ENCODE data around the gene PPOX. TPM values are rescaled to one million over a fixed set of nuclear protein-coding genes. Genes with fewer than 3 reads are reported as not detected.

The PPOX gene
- total RNA-seq, 1 donor from 2014 or later, result 20.0 TPM

GRCh38 chr1:161128591-161129420 is 37.4 kb upstream of the PPOX start:
- no peak overlapping the region for H3K27ac ChIP-seq (ENCODE audit: low read depth, low read length)
- H3K4me2 ChIP-seq (ENCODE audit: low read length), result no peak overlapping the region
- FAIRE-seq (no peak), DNase-seq (ENCODE audit: low read depth) (no peak)
- Mint-ChIP-seq H3K4me3 (ENCODE audit: unreplicated experiment) (no peak overlapping the region), H3K9me3 (ENCODE audit: unreplicated experiment) (no peaks in the 10 kb centered on the region), H3K27ac (ENCODE audit: unreplicated experiment) (no peak overlapping the region), H3K4me1 (ENCODE audit: low read depth, unreplicated experiment) (peaks cover 28% of the 10 kb centered on the region), H3K36me3 (ENCODE audit: low read depth, unreplicated experiment) (peaks cover 28% of the 10 kb centered on the region), H3K27me3 (ENCODE audit: low read depth, unreplicated experiment) (no peaks in the 10 kb centered on the region)
- H3K27me3 ChIP-seq (ENCODE audit: insufficient read depth, low read length), result no peaks in the 10 kb centered on the region
- no peak overlapping the region for H3K9ac ChIP-seq (ENCODE audit: low read length)
- H3K36me3 ChIP-seq (ENCODE audit: insufficient read depth, low read length), result peaks cover 30% of the 10 kb centered on the region
- no peak overlapping the region for H3K4me3 ChIP-seq (ENCODE audit: insufficient read depth, low read depth, low read length)
- TF ChIP-seq CTCF (IDR thresholded peaks at IDR 0.05; ENCODE audit: insufficient read depth, low read depth, low read length) (no peak), EZH2 (IDR thresholded peaks at IDR 0.05; ENCODE audit: insufficient read depth, low read length) (no peak)
- peaks cover 73% of the 10 kb centered on the region for H4K20me1 ChIP-seq (ENCODE audit: insufficient read depth, low read length)
- peaks cover 87% of the 10 kb centered on the region for H3K79me2 ChIP-seq (ENCODE audit: insufficient read depth, low read length)
- H3K4me1 ChIP-seq (ENCODE audit: insufficient read depth, low read length), result peaks cover 5% of the 10 kb centered on the region
- no peak overlapping the region for H2AFZ ChIP-seq (ENCODE audit: low read depth, low read length)
- H3K9me3 ChIP-seq (ENCODE audit: insufficient read depth, low read depth, low read length), result no peaks in the 10 kb centered on the region

GRCh38 chr1:161130266-161130665 is 36.0 kb upstream of the PPOX start:
- peak overlapping the region; percentile 100 for H3K4me2 ChIP-seq (ENCODE audit: low read length)
- Mint-ChIP-seq H3K4me3 (ENCODE audit: unreplicated experiment) (no peak overlapping the region), H3K4me1 (ENCODE audit: low read depth, unreplicated experiment) (peaks cover 28% of the 10 kb centered on the region), H3K27me3 (ENCODE audit: low read depth, unreplicated experiment) (no peaks in the 10 kb centered on the region), H3K36me3 (ENCODE audit: low read depth, unreplicated experiment) (peaks cover 25% of the 10 kb centered on the region), H3K27ac (ENCODE audit: unreplicated experiment) (peak overlapping the region; percentile 22), H3K9me3 (ENCODE audit: unreplicated experiment) (no peaks in the 10 kb centered on the region)
- H3K79me2 ChIP-seq (ENCODE audit: insufficient read depth, low read length), result peaks cover 83% of the 10 kb centered on the region
- peaks cover 59% of the 10 kb centered on the region for H4K20me1 ChIP-seq (ENCODE audit: insufficient read depth, low read length)
- no peak overlapping the region for H2AFZ ChIP-seq (ENCODE audit: low read depth, low read length)
- no peaks in the 10 kb centered on the region for H3K27me3 ChIP-seq (ENCODE audit: insufficient read depth, low read length)
- FAIRE-seq, result no peak
- H3K36me3 ChIP-seq (ENCODE audit: insufficient read depth, low read length), result peaks cover 30% of the 10 kb centered on the region
- H3K9me3 ChIP-seq (ENCODE audit: insufficient read depth, low read depth, low read length), result no peaks in the 10 kb centered on the region
- H3K4me3 ChIP-seq (ENCODE audit: insufficient read depth, low read depth, low read length), result no peak overlapping the region
- peaks cover 5% of the 10 kb centered on the region for H3K4me1 ChIP-seq (ENCODE audit: insufficient read depth, low read length)
- no peak for DNase-seq (ENCODE audit: low read depth)
- no peak for TF ChIP-seq CTCF (IDR thresholded peaks at IDR 0.05; ENCODE audit: insufficient read depth, low read depth, low read length)
- no peak for TF ChIP-seq EZH2 (IDR thresholded peaks at IDR 0.05; ENCODE audit: insufficient read depth, low read length)
- no peak overlapping the region for H3K27ac ChIP-seq (ENCODE audit: low read depth, low read length)
- no peak overlapping the region for H3K9ac ChIP-seq (ENCODE audit: low read length)

Data from astrocyte (in vitro differentiated cells and primary cell).